ENCODE results near the gene TTC9B. TPM values are rescaled to one million over a fixed set of nuclear protein-coding genes. Genes with fewer than 3 reads are reported as not detected.

TTC9B gene
- total RNA-seq, 1 experiment from 2014 or later, result not detected

- Histone ChIP-seq H3K4me1 (replicated peaks) (no peaks in the 10 kb centered on the region), H3K9me3 (replicated peaks) (no peaks in the 10 kb centered on the region), H3K27me3 (replicated peaks) (no peaks in the 10 kb centered on the region), H3K36me3 (no peaks in the 10 kb centered on the region), H3K27ac (no peak overlapping the region), H3K4me3 (no peak overlapping the region)
- DNase-seq (ENCODE audit: low read depth in 1 of 2, low spot score in 2 of 2), result no peak
Observed at GRCh38 chr19:40204381-40204780, 13.8 kb downstream of the TTC9B start.

DNA sequence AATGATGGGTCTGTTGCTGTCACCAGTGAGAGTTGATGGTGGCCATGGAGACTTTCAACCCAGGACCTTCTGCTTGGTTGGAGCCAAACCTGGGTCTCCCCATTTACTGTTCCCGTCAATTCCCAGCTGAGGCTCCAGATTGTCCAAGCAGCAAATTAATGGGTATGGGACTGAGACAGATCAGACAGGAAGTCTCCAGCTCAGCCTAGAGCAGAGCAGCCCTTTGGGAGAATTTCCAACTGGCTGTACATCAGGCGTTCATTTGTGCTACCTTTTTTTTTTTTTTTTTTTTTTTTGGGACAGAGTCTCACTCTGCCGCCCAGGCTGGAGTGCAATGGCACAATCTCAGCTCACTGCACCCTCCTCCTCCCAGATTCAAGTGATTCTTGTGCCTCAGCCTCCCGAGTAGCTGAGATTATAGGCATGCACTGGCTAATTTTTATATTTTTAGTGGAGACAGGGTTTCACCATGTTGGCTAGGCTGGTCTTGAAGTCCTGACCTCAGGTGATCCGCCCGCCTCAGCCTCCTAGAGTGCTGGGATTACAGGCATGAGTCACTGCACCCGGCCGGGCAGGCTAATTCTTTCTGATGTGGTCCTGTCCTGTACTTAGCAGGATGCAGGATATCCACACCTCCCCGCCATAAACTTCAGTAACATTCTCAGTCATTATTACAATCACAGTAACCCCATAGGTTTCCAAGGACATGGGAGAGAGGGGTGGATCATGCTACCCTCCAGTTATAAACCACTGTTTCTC is 17.7 kb downstream of the TTC9B start:
- no peak overlapping the region for H3K4me3 ChIP-seq
- H3K27ac ChIP-seq, result no peak overlapping the region
- no peaks in the 10 kb centered on the region for H3K4me1 ChIP-seq (replicated peaks)
- DNase-seq (ENCODE audit: low read depth in 1 of 2, low spot score in 2 of 2), result no peak
- H3K27me3 ChIP-seq (replicated peaks), result no peaks in the 10 kb centered on the region
- H3K36me3 ChIP-seq, result no peaks in the 10 kb centered on the region
- H3K9me3 ChIP-seq (replicated peaks), result no peaks in the 10 kb centered on the region

- no peaks in the 10 kb centered on the region for H3K9me3 ChIP-seq (replicated peaks)
- DNase-seq (ENCODE audit: low read depth in 1 of 2, low spot score in 2 of 2), result no peak
- H3K4me1 ChIP-seq (replicated peaks), result no peaks in the 10 kb centered on the region
- H3K27me3 ChIP-seq (replicated peaks), result no peaks in the 10 kb centered on the region
- H3K4me3 ChIP-seq, result no peak overlapping the region
- no peaks in the 10 kb centered on the region for H3K36me3 ChIP-seq
- H3K27ac ChIP-seq, result no peak overlapping the region
Observed at GRCh38 chr19:40198272-40198990, 19.8 kb downstream of the TTC9B start.

- Histone ChIP-seq H3K4me3 (no peak overlapping the region), H3K27ac (no peak overlapping the region), H3K9me3 (replicated peaks) (no peaks in the 10 kb centered on the region; the same call in 1 of the 2 replicates), H3K36me3 (no peaks in the 10 kb centered on the region), H3K4me1 (replicated peaks) (peaks cover 8% of the 10 kb centered on the region), H3K27me3 (replicated peaks) (no peaks in the 10 kb centered on the region)
- no peak for DNase-seq (ENCODE audit: low read depth in 1 of 2, low spot score in 2 of 2)
Observed at GRCh38 chr19:40193587-40193849, 24.7 kb downstream of the TTC9B start.

GRCh38 chr19:40192758-40193586 is 25.2 kb downstream of the TTC9B start:
- H3K4me1 ChIP-seq (replicated peaks), result peaks cover 8% of the 10 kb centered on the region
- H3K27ac ChIP-seq, result no peak overlapping the region
- DNase-seq (ENCODE audit: low read depth in 1 of 2, low spot score in 2 of 2), result no peak
- H3K9me3 ChIP-seq (replicated peaks), result no peaks in the 10 kb centered on the region; the same call in 1 of the 2 replicates
- peak overlapping the region; percentile 78; the same call in 1 of the 2 replicates for H3K4me3 ChIP-seq
- H3K36me3 ChIP-seq, result no peaks in the 10 kb centered on the region
- no peaks in the 10 kb centered on the region for H3K27me3 ChIP-seq (replicated peaks)

GRCh38 chr19:40191836-40192646 is 26.1 kb downstream of the TTC9B start:
- H3K27me3 ChIP-seq (replicated peaks), result no peaks in the 10 kb centered on the region
- H3K27ac ChIP-seq, result no peak overlapping the region
- H3K4me1 ChIP-seq (replicated peaks), result peaks cover 8% of the 10 kb centered on the region
- no peaks in the 10 kb centered on the region; the same call in 1 of the 2 replicates for H3K9me3 ChIP-seq (replicated peaks)
- DNase-seq (ENCODE audit: low read depth in 1 of 2, low spot score in 2 of 2), result peak in 1 of 2 experiments; percentile 5
- H3K4me3 ChIP-seq, result peak overlapping the region; percentile 78
- no peaks in the 10 kb centered on the region for H3K36me3 ChIP-seq

DNA sequence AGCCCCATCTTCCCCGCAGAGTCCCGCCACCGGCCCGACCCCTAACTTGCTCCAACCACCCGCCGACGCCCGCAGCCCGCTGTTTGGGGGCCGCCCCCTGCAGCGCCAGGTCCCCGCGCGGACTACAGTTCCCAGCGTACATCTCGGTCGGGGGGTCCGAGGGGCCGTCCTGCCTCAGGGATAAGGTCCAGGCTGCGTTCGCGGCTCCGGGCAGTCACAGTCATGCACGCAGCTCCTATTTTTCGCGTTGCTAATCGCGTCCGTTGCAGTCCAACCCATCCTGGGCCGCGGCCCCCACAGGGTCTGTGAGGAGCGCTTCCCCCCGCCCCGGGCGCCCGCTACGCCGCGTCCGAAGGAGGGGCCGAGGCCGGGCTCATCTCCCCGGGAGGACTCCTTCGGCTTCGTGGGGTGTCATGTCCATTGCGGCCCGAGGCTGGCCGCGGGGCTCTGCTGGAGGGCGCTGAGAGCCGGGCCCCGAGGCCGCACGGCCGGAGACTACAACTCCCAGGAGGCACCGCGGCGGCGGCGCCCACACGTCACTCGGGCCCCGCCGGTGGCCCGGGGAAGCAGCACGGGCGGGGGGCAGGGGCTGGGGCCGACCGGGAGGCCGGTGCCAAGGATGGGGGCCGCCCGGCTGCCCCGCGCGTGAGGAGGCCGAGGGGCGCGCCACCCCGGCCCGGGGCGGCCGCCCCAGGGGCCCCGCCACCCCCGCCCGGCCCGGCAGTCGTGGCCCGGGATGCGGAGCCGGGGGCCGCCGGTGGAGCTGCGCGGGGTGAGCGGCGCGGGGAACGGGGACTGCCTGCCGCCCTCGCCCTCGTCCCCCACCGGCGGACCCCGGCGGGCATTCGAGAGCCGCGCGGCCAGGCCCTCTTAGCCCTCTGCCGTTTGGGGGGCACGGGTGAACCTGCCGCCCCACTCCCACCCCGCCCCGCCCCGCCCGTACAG is 27.0 kb downstream of the TTC9B start, which contains the start of gene MAP3K10:
Gene MAP3K10, plus strand, starts transcription at position 536 of the 945 bp plus-strand sequence. CDS start 606 bp downstream, outside the sequence.
- peaks cover 8% of the 10 kb centered on the region for H3K4me1 ChIP-seq (replicated peaks)

DNA sequence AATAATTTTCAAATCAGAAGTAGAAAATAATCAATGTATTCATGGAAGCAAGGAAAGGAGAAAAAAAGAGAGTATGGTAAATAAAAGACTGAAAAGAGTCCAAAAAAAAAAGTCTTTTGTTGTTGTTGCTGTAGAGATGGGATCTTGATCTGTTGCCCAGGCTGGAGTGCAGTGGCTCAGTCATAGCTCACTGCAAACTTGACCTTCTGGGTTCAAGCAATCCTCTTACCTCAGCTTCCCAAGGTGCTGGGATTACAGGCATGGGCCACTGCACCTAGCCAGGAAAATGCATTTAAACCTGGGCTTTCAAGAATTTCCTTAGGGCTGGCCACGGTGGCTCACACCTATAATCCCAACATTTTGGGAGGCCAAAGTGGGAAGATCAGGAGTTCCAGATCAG is 33.9 kb downstream of the TTC9B start:
- H3K4me1 ChIP-seq (replicated peaks), result no peaks in the 10 kb centered on the region
- no peak for DNase-seq (ENCODE audit: low read depth in 1 of 2, low spot score in 2 of 2)
- H3K36me3 ChIP-seq, result no peaks in the 10 kb centered on the region
- H3K9me3 ChIP-seq (replicated peaks), result no peaks in the 10 kb centered on the region
- no peak overlapping the region for H3K4me3 ChIP-seq
- H3K27ac ChIP-seq, result no peak overlapping the region
- no peaks in the 10 kb centered on the region for H3K27me3 ChIP-seq (replicated peaks)

More for the DNA sequence above, 27.0 kb downstream of the TTC9B start, which contains the start of gene MAP3K10:
- H3K27me3 ChIP-seq (replicated peaks), result no peaks in the 10 kb centered on the region
- peak within 1 kb of the TSS; percentile 74 for H3K27ac ChIP-seq
- H3K9me3 ChIP-seq (replicated peaks), result no peaks in the 10 kb centered on the region; the same call in 1 of the 2 replicates
- no peaks in the 10 kb centered on the region for H3K36me3 ChIP-seq
- peak within 1 kb of the TSS; percentile 78 for H3K4me3 ChIP-seq
- DNase-seq (ENCODE audit: low read depth in 1 of 2, low spot score in 2 of 2), result peak; percentile 83 to 87

DNA sequence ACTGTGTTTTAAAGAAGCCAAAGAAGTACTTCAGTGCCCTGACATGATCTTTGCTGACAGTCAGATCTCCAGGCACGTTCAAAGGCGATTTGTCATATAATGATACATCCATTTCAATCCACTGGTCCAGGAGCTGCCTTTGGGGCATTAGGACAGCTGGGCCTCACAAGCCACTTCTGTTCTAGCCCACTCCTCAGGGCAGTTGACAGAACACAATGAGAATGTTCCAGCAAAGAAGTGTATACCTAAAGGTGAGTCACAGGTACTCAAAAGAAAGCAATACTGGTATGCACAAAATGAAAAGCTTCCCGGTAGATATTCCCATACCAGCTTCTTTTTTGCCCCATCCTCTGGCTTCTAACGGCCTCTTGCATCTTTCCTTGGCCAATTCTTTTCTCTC is 39.4 kb downstream of the TTC9B start:
- Histone ChIP-seq H3K9me3 (replicated peaks) (no peaks in the 10 kb centered on the region), H3K4me3 (no peak overlapping the region), H3K36me3 (no peaks in the 10 kb centered on the region), H3K27ac (no peak overlapping the region), H3K4me1 (replicated peaks) (no peaks in the 10 kb centered on the region), H3K27me3 (replicated peaks) (no peaks in the 10 kb centered on the region)
- DNase-seq (ENCODE audit: low read depth in 1 of 2, low spot score in 2 of 2), result no peak

- no peaks in the 10 kb centered on the region for H3K27me3 ChIP-seq (replicated peaks)
- H3K36me3 ChIP-seq, result no peaks in the 10 kb centered on the region
- no peak overlapping the region for H3K27ac ChIP-seq
- H3K4me1 ChIP-seq (replicated peaks), result no peaks in the 10 kb centered on the region
- no peak for DNase-seq (ENCODE audit: low read depth in 1 of 2, low spot score in 2 of 2)
- no peaks in the 10 kb centered on the region for H3K9me3 ChIP-seq (replicated peaks)
- H3K4me3 ChIP-seq, result no peak overlapping the region
Observed at GRCh38 chr19:40177286-40178070, 40.7 kb downstream of the TTC9B start.

GRCh38 chr19:40175820-40176219 is 42.4 kb downstream of the TTC9B start:
- H3K27ac ChIP-seq, result no peak overlapping the region
- H3K4me1 ChIP-seq (replicated peaks), result no peaks in the 10 kb centered on the region
- H3K36me3 ChIP-seq, result no peaks in the 10 kb centered on the region

GRCh38 chr19:40174092-40174491 is 44.1 kb downstream of the TTC9B start:
- DNase-seq (ENCODE audit: low read depth in 1 of 2, low spot score in 2 of 2), result no peak
- Histone ChIP-seq H3K27ac (no peak overlapping the region), H3K9me3 (replicated peaks) (no peaks in the 10 kb centered on the region), H3K36me3 (no peaks in the 10 kb centered on the region), H3K27me3 (replicated peaks) (no peaks in the 10 kb centered on the region), H3K4me1 (replicated peaks) (no peaks in the 10 kb centered on the region), H3K4me3 (no peak overlapping the region)

More at GRCh38 chr19:40175820-40176219, 42.4 kb downstream of the TTC9B start:
- Histone ChIP-seq H3K4me3 (no peak overlapping the region), H3K27me3 (replicated peaks) (no peaks in the 10 kb centered on the region), H3K9me3 (replicated peaks) (no peaks in the 10 kb centered on the region)
- DNase-seq (ENCODE audit: low read depth in 1 of 2, low spot score in 2 of 2), result no peak

Data from SJSA1 (cell line).